Measurements from ENCODE around the gene ISM2. TPM values are rescaled to one million over a fixed set of nuclear protein-coding genes. Genes with fewer than 3 reads are reported as not detected.
A peak's percentile ranks its signal among the peaks of the same experiment; 100 is the strongest.

ISM2 gene
- total and polyA plus RNA-seq, 2 of the 13 experiments (the other 11 are each of a cell fraction or from before 2014, with no cell fraction given), result 1.8 to 40.7 TPM

DNA sequence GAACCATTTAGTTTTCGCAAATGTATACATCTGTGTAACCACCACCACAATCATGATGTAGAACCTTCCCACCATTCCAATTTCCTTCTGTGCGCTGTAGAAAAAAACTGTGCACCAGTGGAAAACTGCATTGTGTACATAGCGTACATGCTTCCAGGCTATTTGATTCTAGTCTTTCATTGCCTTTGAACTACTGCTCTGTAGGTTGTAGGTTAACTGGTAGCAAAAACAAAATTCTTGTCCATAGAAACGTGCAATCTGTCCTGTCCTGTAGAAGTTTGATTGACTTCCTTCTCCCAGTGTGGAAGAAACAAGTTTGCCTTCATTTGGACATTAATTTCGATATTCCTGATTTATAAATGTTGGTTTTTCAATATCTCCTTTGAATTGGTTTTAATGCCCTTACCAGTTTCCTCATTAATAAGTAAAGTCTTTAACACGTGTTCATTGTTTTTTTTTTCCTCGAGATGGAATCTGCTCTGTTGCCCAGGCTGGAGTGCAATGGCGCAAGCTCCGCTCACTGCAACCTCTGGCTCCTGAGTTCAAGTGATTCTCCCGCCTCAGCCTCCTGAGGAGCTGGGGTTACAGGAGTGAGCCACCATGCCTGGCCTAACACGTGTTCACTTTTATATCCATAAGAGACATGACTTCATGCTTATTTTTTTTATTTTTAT lies 3.6 kb upstream of the ISM2 start (continued):
- TF ChIP-seq, protein P1, sequence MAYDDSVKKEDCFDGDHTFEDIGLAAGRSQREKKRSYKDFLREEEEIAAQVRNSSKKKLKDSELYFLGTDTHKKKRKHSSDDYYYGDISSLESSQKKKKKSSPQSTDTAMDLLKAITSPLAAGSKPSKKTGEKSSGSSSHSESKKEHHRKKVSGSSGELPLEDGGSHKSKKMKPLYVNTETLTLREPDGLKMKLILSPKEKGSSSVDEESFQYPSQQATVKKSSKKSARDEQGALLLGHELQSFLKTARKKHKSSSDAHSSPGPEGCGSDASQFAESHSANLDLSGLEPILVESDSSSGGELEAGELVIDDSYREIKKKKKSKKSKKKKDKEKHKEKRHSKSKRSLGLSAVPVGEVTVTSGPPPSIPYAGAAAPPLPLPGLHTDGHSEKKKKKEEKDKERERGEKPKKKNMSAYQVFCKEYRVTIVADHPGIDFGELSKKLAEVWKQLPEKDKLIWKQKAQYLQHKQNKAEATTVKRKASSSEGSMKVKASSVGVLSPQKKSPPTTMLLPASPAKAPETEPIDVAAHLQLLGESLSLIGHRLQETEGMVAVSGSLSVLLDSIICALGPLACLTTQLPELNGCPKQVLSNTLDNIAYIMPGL (CRISPR knock-in tag; IDR thresholded peaks at IDR 0.05; ENCODE audit: borderline replicate concordance in 1 of 2, low read depth in 1 of 2), result 0 out of 4 replicates have a peak, but pooled peaks of 1 of the 2 experiments have one; percentile 18
- TF ChIP-seq HNF4G (IDR thresholded peaks at IDR 0.05; ENCODE audit: borderline replicate concordance, low read depth, low read length), result peak; percentile 16; the same call in 1 of the 2 replicates
- TF ChIP-seq HNF4G (CRISPR knock-in tag; IDR thresholded peaks at IDR 0.05; ENCODE audit: borderline replicate concordance, low read depth), result no peak
- TF ChIP-seq HOXA5 (CRISPR knock-in tag; IDR thresholded peaks at IDR 0.05), result 0 out of 2 replicates have a peak, but pooled peaks have one; percentile 29
- TF ChIP-seq RCOR2 (CRISPR knock-in tag; IDR thresholded peaks at IDR 0.05), result peak; percentile 41; the same call in 1 of the 2 replicates
- no peak for TF ChIP-seq ZNF841 (CRISPR knock-in tag; IDR thresholded peaks at IDR 0.05; ENCODE audit: borderline replicate concordance)
- TF ChIP-seq JUND (CRISPR knock-in tag; IDR thresholded peaks at IDR 0.05), result no peak
- TF ChIP-seq, protein P2, sequence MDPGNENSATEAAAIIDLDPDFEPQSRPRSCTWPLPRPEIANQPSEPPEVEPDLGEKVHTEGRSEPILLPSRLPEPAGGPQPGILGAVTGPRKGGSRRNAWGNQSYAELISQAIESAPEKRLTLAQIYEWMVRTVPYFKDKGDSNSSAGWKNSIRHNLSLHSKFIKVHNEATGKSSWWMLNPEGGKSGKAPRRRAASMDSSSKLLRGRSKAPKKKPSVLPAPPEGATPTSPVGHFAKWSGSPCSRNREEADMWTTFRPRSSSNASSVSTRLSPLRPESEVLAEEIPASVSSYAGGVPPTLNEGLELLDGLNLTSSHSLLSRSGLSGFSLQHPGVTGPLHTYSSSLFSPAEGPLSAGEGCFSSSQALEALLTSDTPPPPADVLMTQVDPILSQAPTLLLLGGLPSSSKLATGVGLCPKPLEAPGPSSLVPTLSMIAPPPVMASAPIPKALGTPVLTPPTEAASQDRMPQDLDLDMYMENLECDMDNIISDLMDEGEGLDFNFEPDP (CRISPR knock-in tag; conservative IDR thresholded peaks at IDR 0.05), result no peak
- no peak for TF ChIP-seq ZEB1 (IDR thresholded peaks at IDR 0.05; ENCODE audit: insufficient replicate concordance, low read depth)
- peak in 1 of 2 experiments; percentile 60; a peak in 2 of 4 replicates for TF ChIP-seq EP300 (IDR thresholded peaks at IDR 0.05; ENCODE audit: low read depth in 2 of 2, low read length in 2 of 2)
- TF ChIP-seq EP300 (CRISPR knock-in tag; IDR thresholded peaks at IDR 0.05; ENCODE audit: borderline replicate concordance), result no peak
- no peak for TF ChIP-seq ZNF235 (CRISPR knock-in tag; IDR thresholded peaks at IDR 0.05; ENCODE audit: borderline replicate concordance)
- no peak for TF ChIP-seq ATAD3A (CRISPR knock-in tag; IDR thresholded peaks at IDR 0.05)
- TF ChIP-seq SNRNP70 (IDR thresholded peaks at IDR 0.05; ENCODE audit: low read depth, low read length), result no peak
- TF ChIP-seq, protein P3, sequence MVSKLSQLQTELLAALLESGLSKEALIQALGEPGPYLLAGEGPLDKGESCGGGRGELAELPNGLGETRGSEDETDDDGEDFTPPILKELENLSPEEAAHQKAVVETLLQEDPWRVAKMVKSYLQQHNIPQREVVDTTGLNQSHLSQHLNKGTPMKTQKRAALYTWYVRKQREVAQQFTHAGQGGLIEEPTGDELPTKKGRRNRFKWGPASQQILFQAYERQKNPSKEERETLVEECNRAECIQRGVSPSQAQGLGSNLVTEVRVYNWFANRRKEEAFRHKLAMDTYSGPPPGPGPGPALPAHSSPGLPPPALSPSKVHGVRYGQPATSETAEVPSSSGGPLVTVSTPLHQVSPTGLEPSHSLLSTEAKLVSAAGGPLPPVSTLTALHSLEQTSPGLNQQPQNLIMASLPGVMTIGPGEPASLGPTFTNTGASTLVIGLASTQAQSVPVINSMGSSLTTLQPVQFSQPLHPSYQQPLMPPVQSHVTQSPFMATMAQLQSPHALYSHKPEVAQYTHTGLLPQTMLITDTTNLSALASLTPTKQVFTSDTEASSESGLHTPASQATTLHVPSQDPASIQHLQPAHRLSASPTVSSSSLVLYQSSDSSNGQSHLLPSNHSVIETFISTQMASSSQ (IDR thresholded peaks at IDR 0.05; ENCODE audit: low read depth), result peak; percentile 66
- TF ChIP-seq, protein P3 (CRISPR knock-in tag; IDR thresholded peaks at IDR 0.05; ENCODE audit: borderline replicate concordance), result no peak
- peak; percentile 56; the same call in 1 of the 2 replicates for TF ChIP-seq RFXANK (CRISPR knock-in tag; IDR thresholded peaks at IDR 0.05)
- peak; percentile 74 for TF ChIP-seq RARA (CRISPR knock-in tag; IDR thresholded peaks at IDR 0.05)
- TF ChIP-seq FOXP1 (IDR thresholded peaks at IDR 0.05), result no peak
- peak; percentile 75 for TF ChIP-seq FOXP1 (CRISPR knock-in tag; IDR thresholded peaks at IDR 0.05)
- no peak for TF ChIP-seq ZSCAN31 (CRISPR knock-in tag; IDR thresholded peaks at IDR 0.05; ENCODE audit: low read depth)

Data from HepG2 (cell line).